Measurements from ENCODE around the gene PSMB7.

- TF ChIP-seq CTCF (conservative IDR thresholded peaks at IDR 0.05; ENCODE audit: low read length): no peak
- TF ChIP-seq EZH2phosphoT487 (IDR thresholded peaks at IDR 0.05; ENCODE audit: borderline replicate concordance): no peak
These were observed 56.6 kb downstream of the PSMB7 start for GRCh38 chr9:124358631-124359030.
